22Rv1 (cell line): ENCODE results near the gene SND1.

Experiments
- CTCF ChIP-seq: fragments of 450-650 bp; IDR thresholded peaks from 2 replicates; pipeline ENCODE4 v1.5.1; 2017; ENCODE audit warnings: mild to moderate bottlenecking
- ZFX ChIP-seq: fragments of 450-650 bp; IDR thresholded peaks from 2 replicates; pipeline ENCODE4 v1.6.1; 2017; ENCODE audit warnings: antibody characterized with exemption, borderline replicate concordance

GRCh38 chr7:127891854-127892438 is 240.0 kb downstream of the SND1 start:
- no peak for TF ChIP-seq CTCF
- TF ChIP-seq ZFX = no peak
